GM20000 (cell line): ENCODE results near the gene NKAIN1.
"Not testable (repeated sequence)": the region's sequence is repeated elsewhere in the genome, so short reads cannot be mapped to it uniquely, and the experiment has no call there.

Experiments
- DNase-seq: peaks from one replicate; pipeline ENCODE4 v3.0.0; 2012; ENCODE audit warnings: low spot score
- TF ChIP-seq, protein P1 (sequence below): IDR thresholded peaks from 2 replicates; pipeline ENCODE4 v1.5.1; 2012; ENCODE audit warnings: mild to moderate bottlenecking, control low read depth; ENCODE audit errors: extremely low read depth, missing control alignments

NKAIN1 gene

DNA sequence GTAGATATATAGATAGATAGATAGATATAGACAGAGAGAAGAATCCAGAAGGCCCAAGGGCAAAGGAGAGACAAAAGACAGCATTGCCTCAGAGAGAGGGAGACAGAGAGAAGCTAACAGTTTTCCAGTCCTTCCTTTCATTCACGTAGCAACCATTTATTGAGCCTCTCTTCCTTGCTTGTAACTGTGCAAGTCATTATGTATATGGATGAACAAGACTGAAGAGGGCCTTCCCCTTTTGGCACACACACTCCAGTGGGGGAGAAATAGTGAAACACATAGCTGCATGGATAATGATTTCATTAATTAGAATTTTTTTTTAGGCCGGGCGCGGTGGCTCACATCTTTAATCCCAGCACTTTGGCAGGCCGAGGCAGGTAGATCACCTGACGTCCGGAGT is 99.4 kb downstream of the NKAIN1 start:
- no peak for DNase-seq

DNA sequence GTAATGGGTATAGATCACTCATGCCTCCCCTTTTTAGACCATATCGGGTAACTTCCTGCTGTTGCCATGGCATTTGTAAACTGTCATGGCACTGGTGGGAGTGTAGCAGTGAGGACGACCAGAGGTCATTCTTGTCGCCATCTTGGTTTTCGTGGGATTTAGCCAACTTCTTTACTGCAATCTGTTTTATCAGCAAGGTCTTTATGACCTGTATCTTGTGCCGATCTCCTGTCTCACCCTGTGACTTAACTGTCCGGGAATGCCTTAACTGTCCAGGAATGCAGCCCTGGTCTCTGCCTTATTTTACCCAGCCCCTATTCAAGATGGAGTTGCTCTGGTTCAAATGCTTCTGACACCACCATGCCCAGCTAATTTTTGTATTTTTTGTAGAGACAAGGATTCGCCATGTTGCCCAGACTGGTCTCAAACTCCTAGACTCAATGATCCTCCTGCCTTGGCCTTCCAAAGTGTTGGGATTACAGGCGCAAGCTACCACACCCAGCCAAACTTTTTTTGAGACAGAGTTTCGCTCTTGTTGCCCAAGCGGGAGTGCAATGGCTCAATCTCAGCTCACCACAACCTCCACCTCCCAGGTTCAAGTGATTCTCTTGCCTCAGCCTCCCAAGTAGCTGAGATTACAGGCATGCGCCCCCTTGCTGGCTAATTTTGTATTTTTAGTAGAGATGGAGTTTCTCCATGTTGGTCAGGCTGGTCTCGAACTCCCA is 100.7 kb downstream of the NKAIN1 start:
- DNase-seq = not testable (repeated sequence)

More for the DNA sequence above, 99.4 kb downstream of the NKAIN1 start:
- TF ChIP-seq, protein P1, sequence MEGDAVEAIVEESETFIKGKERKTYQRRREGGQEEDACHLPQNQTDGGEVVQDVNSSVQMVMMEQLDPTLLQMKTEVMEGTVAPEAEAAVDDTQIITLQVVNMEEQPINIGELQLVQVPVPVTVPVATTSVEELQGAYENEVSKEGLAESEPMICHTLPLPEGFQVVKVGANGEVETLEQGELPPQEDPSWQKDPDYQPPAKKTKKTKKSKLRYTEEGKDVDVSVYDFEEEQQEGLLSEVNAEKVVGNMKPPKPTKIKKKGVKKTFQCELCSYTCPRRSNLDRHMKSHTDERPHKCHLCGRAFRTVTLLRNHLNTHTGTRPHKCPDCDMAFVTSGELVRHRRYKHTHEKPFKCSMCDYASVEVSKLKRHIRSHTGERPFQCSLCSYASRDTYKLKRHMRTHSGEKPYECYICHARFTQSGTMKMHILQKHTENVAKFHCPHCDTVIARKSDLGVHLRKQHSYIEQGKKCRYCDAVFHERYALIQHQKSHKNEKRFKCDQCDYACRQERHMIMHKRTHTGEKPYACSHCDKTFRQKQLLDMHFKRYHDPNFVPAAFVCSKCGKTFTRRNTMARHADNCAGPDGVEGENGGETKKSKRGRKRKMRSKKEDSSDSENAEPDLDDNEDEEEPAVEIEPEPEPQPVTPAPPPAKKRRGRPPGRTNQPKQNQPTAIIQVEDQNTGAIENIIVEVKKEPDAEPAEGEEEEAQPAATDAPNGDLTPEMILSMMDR = no peak

- not testable (repeated sequence) for DNase-seq
These were observed 101.8 kb downstream of the NKAIN1 start for GRCh38 chr1:31137873-31138272.

GRCh38 chr1:31135973-31136600 is 103.6 kb downstream of the NKAIN1 start:
- DNase-seq = no peak
- TF ChIP-seq, protein P1 = no peak

DNA sequence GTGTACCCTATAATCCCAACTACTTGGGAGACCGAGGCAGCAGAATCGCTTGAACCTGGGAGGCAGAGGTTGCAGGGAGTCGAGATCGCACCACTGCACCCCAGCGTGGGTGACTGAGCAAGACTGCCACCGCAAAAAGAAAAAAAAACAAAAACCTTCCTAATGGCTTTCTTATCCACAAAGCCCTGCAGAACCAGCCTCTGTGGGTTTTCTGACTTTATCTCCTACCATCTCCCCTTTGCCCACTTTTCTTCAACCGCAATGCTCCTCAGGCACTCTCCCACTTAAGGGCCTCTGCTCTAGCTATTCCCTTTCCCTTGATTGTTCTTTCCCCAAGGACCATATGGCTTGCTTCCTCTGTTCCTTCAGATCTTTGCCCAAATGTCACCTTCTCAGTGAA is 106.3 kb downstream of the NKAIN1 start:
- DNase-seq = no peak

More for the DNA sequence above, 106.3 kb downstream of the NKAIN1 start:
- TF ChIP-seq, protein P1 = no peak
